Activated naive CD4-positive, alpha-beta T cell treated with anti-CD3 and anti-CD28 coated beads, Interleukin-2, amount 50 U/mL, for 72 hours (primary cell): ENCODE data around the gene RNF214. TPM values are rescaled to one million over a fixed set of nuclear protein-coding genes. Genes with fewer than 3 reads are reported as not detected.
"Not testable (repeated sequence)": the region's sequence is repeated elsewhere in the genome, so short reads cannot be mapped to it uniquely, and the experiment has no call there.

Experiments
- ATAC-seq, 2 donors: fragments of 150-1000 bp; cut with Tn5 transposase; 2 replicates each; pipeline ENCODE4 v1.10.0; 2021; ENCODE audit warnings: mild to moderate bottlenecking in 2 of 2, moderate library complexity in 2 of 2
- DNase-seq, 2 donors: peaks; one replicate each; pipeline ENCODE4 v3.0.0; 2021 to 2022; ENCODE audit warnings: low spot score in 2 of 2
- H3K27ac Mint-ChIP-seq, 2 donors: one replicate each; pipeline ENCODE4 v1.8.0; 2022; ENCODE audit warnings: mild to moderate bottlenecking in 2 of 2, mixed read lengths in 2 of 2
- H3K36me3 Mint-ChIP-seq, 2 donors: one replicate each; pipeline ENCODE4 v1.8.0; 2022; ENCODE audit warnings: mixed read lengths in 2 of 2
- H3K9me3 Mint-ChIP-seq, 2 donors: one replicate each; pipeline ENCODE4 v1.8.0; 2022; ENCODE audit warnings: mixed read lengths in 2 of 2
- total RNA-seq, 2 donors: library from RNA; stranded (reverse); gene quantifications; one replicate each; pipeline ENCODE4 v1.2.3, GENCODE V29; 2022

The RNF214 gene
- total RNA-seq, 2 donors from 2014 or later: 13.3 to 21.6 TPM

GRCh38 chr11:117303646-117304315 lies 71.3 kb downstream of the RNF214 start:
- DNase-seq (no peak), ATAC-seq (no peak)
- no peaks in the 10 kb centered on the region for H3K36me3 Mint-ChIP-seq
- H3K9me3 Mint-ChIP-seq: no peaks in the 10 kb centered on the region
- H3K27ac Mint-ChIP-seq: no peak overlapping the region

GRCh38 chr11:117305145-117305544 lies 72.7 kb downstream of the RNF214 start:
- Mint-ChIP-seq H3K27ac (no peak overlapping the region), H3K9me3 (no peaks in the 10 kb centered on the region), H3K36me3 (no peaks in the 10 kb centered on the region)
- DNase-seq: no peak
- ATAC-seq: no peak

GRCh38 chr11:117309310-117309709 lies 76.8 kb downstream of the RNF214 start:
- Mint-ChIP-seq H3K36me3 (no peaks in the 10 kb centered on the region), H3K27ac (no peak overlapping the region), H3K9me3 (no peaks in the 10 kb centered on the region)
- ATAC-seq (no peak), DNase-seq (no peak)

- Mint-ChIP-seq H3K36me3 (peaks cover 0 to 7% of the 10 kb centered on the region in 2 donors), H3K9me3 (no peaks in the 10 kb centered on the region), H3K27ac (no peak overlapping the region)
- ATAC-seq (no peak), DNase-seq (no peak)
Observed at GRCh38 chr11:117313091-117313490, 80.6 kb downstream of the RNF214 start.

- Mint-ChIP-seq H3K9me3 (no peaks in the 10 kb centered on the region), H3K36me3 (peaks cover 0 to 7% of the 10 kb centered on the region in 2 donors), H3K27ac (no peak overlapping the region)
- DNase-seq (no peak), ATAC-seq (no peak)
Observed at GRCh38 chr11:117313828-117314768, 81.6 kb downstream of the RNF214 start.

GRCh38 chr11:117314840-117315239 lies 82.4 kb downstream of the RNF214 start:
- no peak overlapping the region for H3K27ac Mint-ChIP-seq

GRCh38 chr11:117315285-117316196 lies 83.1 kb downstream of the RNF214 start:
- H3K27ac Mint-ChIP-seq: no peak overlapping the region
- DNase-seq (peak in 1 of 2 donors; percentile 17), ATAC-seq (peak; percentile 69 to 70)
- peaks cover 0 to 7% of the 10 kb centered on the region in 2 donors for H3K36me3 Mint-ChIP-seq
- H3K9me3 Mint-ChIP-seq: no peaks in the 10 kb centered on the region

More at GRCh38 chr11:117314840-117315239, 82.4 kb downstream of the RNF214 start:
- ATAC-seq (no peak), DNase-seq (no peak)
- Mint-ChIP-seq H3K9me3 (no peaks in the 10 kb centered on the region), H3K36me3 (peaks cover 0 to 7% of the 10 kb centered on the region in 2 donors)

- ATAC-seq (peak; percentile 9 to 26), DNase-seq (no peak)
- Mint-ChIP-seq H3K27ac (no peak within 1 kb of the TSS), H3K36me3 (peaks cover 0 to 7% of the 10 kb centered on the region in 2 donors), H3K9me3 (no peaks in the 10 kb centered on the region)
Observed at GRCh38 chr11:117316197-117316961, 83.9 kb downstream of the RNF214 start, which contains the start of gene BACE1. BACE1 (minus strand) TSS chr11:117316256; CDS start chr11:117315795, 461 bp downstream.

- Mint-ChIP-seq H3K9me3 (no peaks in the 10 kb centered on the region), H3K27ac (no peak overlapping the region), H3K36me3 (peaks cover 0 to 7% of the 10 kb centered on the region in 2 donors)
- DNase-seq (no peak), ATAC-seq (no peak)
Observed at GRCh38 chr11:117318738-117319137, 86.3 kb downstream of the RNF214 start.

GRCh38 chr11:117319214-117319840 lies 86.9 kb downstream of the RNF214 start:
- no peak for DNase-seq
- no peak for ATAC-seq
- Mint-ChIP-seq H3K9me3 (no peaks in the 10 kb centered on the region), H3K27ac (no peak overlapping the region), H3K36me3 (peaks cover 0 to 7% of the 10 kb centered on the region in 2 donors)

GRCh38 chr11:117327255-117327566 lies 94.7 kb downstream of the RNF214 start:
- DNase-seq, H3K27ac Mint-ChIP-seq, ATAC-seq, H3K36me3 Mint-ChIP-seq, H3K9me3 Mint-ChIP-seq: not testable (repeated sequence)

GRCh38 chr11:117327567-117328374 lies 95.3 kb downstream of the RNF214 start, which contains the start of gene CEP164:
CEP164 (plus strand) TSS chr11:117327854; CDS start chr11:117338587, 10,733 bp downstream.
- ATAC-seq (peak; percentile 98 to 99), DNase-seq (peak; percentile 86 to 95)
- H3K36me3 Mint-ChIP-seq: no peaks in the 10 kb centered on the region
- no peaks in the 10 kb centered on the region for H3K9me3 Mint-ChIP-seq
- no peak within 1 kb of the TSS for H3K27ac Mint-ChIP-seq

GRCh38 chr11:117328375-117329010 lies 96.0 kb downstream of the RNF214 start:
- no peak for DNase-seq
- Mint-ChIP-seq H3K9me3 (no peaks in the 10 kb centered on the region), H3K27ac (no peak overlapping the region), H3K36me3 (no peaks in the 10 kb centered on the region)
- peak in 1 of 2 donors; percentile 1 for ATAC-seq

GRCh38 chr11:117332843-117333242 lies 100.4 kb downstream of the RNF214 start:
- no peak for ATAC-seq
- H3K27ac Mint-ChIP-seq: peak overlapping the region in 1 of 2 donors; percentile 45
- DNase-seq: peak in 1 of 2 donors; percentile 16
- H3K36me3 Mint-ChIP-seq: no peaks in the 10 kb centered on the region
- H3K9me3 Mint-ChIP-seq: no peaks in the 10 kb centered on the region
